ENCODE data around the gene SYT7. TPM values are rescaled to one million over a fixed set of nuclear protein-coding genes. Genes with fewer than 3 reads are reported as not detected.
A peak's percentile ranks its signal among the peaks of the same experiment; 100 is the strongest.

SYT7 gene
- total RNA-seq, 1 donor from 2014 or later, result 18.9 TPM

DNA sequence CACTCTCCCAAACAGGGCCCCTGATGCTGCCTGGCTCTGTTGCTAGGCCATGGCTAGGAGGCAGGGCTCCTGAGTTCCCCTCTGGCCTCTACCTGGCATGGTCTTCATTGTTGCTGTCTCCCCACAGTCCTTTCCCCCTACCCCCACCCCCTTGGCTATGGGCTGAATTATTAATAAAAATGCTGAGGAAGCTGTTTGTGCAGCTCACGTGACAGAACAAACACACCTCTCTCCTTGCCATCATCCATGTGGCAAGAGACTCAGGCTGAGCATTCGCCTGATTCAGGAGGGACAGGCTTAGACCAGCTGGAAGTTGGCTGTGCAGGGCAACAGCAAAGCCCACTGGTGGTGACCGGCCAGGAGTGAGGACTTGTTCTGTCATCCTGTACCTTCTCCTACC lies 4.2 kb upstream of the SYT7 start:
- no peaks in the 10 kb centered on the region for H3K36me3 ChIP-seq
- no peak overlapping the region for H3K4me3 ChIP-seq
- peaks cover 6% of the 10 kb centered on the region for H3K27me3 ChIP-seq (ENCODE audit: low read depth)
- H3K4me1 ChIP-seq, result peaks cover 44% of the 10 kb centered on the region
- H3K27ac ChIP-seq (replicated peaks), result no peak overlapping the region
- intact Hi-C loops (cut with micrococcal nuclease), result no loop called here
- no peak for DNase-seq
- no peaks in the 10 kb centered on the region for H3K9me3 ChIP-seq (replicated peaks)
- no peak for TF ChIP-seq CTCF (IDR thresholded peaks at IDR 0.05; ENCODE audit: borderline replicate concordance)

DNA sequence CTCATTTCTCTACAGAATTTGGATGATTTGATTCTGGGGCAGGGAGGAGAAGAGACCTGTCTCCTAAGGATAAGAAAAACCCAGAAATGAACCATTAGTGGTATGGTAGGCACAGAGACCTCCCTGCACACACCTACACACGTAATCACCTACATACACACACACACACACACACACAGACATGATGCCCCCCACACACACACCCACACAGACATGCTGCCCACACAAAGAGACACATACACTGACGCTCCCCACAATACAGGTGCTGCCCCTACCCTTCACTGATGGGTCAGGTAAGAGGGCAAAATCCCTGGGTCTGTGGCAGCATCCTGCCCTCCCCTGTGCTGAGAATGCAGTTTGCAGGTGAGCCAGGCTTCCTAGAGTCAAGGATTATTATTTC lies 1.1 kb upstream of the SYT7 start:
- H3K4me1 ChIP-seq, result peaks cover 48% of the 10 kb centered on the region
- H3K9me3 ChIP-seq (replicated peaks), result no peaks in the 10 kb centered on the region
- no peak for TF ChIP-seq CTCF (IDR thresholded peaks at IDR 0.05; ENCODE audit: borderline replicate concordance)
- no peaks in the 10 kb centered on the region for H3K36me3 ChIP-seq
- peak overlapping the region; percentile 78 for H3K4me3 ChIP-seq
- intact Hi-C loops (cut with micrococcal nuclease), result no loop called here
- peaks cover 12% of the 10 kb centered on the region for H3K27me3 ChIP-seq (ENCODE audit: low read depth)
- DNase-seq, result no peak
- H3K27ac ChIP-seq (replicated peaks), result no peak overlapping the region

- peak overlapping the region; percentile 78 for H3K4me3 ChIP-seq
- H3K27ac ChIP-seq (replicated peaks), result peak overlapping the region; percentile 93
- H3K4me1 ChIP-seq, result peaks cover 56% of the 10 kb centered on the region
- no peaks in the 10 kb centered on the region for H3K9me3 ChIP-seq (replicated peaks)
- DNase-seq, result no peak
- no peaks in the 10 kb centered on the region for H3K36me3 ChIP-seq
- intact Hi-C loops (cut with micrococcal nuclease), result no loop called here
- H3K27me3 ChIP-seq (ENCODE audit: low read depth), result peaks cover 12% of the 10 kb centered on the region
- peak; percentile 37 for TF ChIP-seq CTCF (IDR thresholded peaks at IDR 0.05; ENCODE audit: borderline replicate concordance)
These were observed 496 bp downstream of the SYT7 start for GRCh38 chr11:61580271-61580888.

- Histone ChIP-seq H3K9me3 (replicated peaks) (no peaks in the 10 kb centered on the region), H3K4me3 (peak overlapping the region; percentile 78), H3K4me1 (peaks cover 56% of the 10 kb centered on the region), H3K27me3 (ENCODE audit: low read depth) (peaks cover 12% of the 10 kb centered on the region), H3K36me3 (no peaks in the 10 kb centered on the region), H3K27ac (replicated peaks) (no peak overlapping the region)
- TF ChIP-seq CTCF (IDR thresholded peaks at IDR 0.05; ENCODE audit: borderline replicate concordance), result no peak
- DNase-seq, result no peak
- intact Hi-C loops (cut with micrococcal nuclease), result no loop called here
These were observed 1.1 kb downstream of the SYT7 start for GRCh38 chr11:61579676-61580270.

GRCh38 chr11:61578819-61579675 lies 1.8 kb downstream of the SYT7 start:
- H3K4me3 ChIP-seq, result no peak overlapping the region
- TF ChIP-seq CTCF (IDR thresholded peaks at IDR 0.05; ENCODE audit: borderline replicate concordance), result no peak
- peaks cover 12% of the 10 kb centered on the region for H3K27me3 ChIP-seq (ENCODE audit: low read depth)
- H3K27ac ChIP-seq (replicated peaks), result no peak overlapping the region
- intact Hi-C loops (cut with micrococcal nuclease), result no loop called here
- H3K4me1 ChIP-seq, result peaks cover 56% of the 10 kb centered on the region
- H3K9me3 ChIP-seq (replicated peaks), result no peaks in the 10 kb centered on the region
- no peak for DNase-seq
- H3K36me3 ChIP-seq, result no peaks in the 10 kb centered on the region

Data from left ventricle myocardium inferior (tissue), 1 donor.